GM10266 (cell line): ENCODE measurements around the gene PLA2G4E.

Source experiments
- DNase-seq: peaks from one replicate; pipeline ENCODE4 v3.0.0; 2012; ENCODE audit errors: extremely low spot score
- CTCF ChIP-seq: IDR thresholded peaks from 2 replicates; pipeline ENCODE4 v1.5.1; 2012; ENCODE audit warnings: mild to moderate bottlenecking, low read depth; ENCODE audit not compliant: control insufficient read depth, insufficient read depth; ENCODE audit errors: missing control alignments

Gene PLA2G4E

GRCh38 chr15:41968701-41969100 is 52.1 kb downstream of the PLA2G4E start:
- no peak for TF ChIP-seq CTCF
- DNase-seq, result no peak

GRCh38 chr15:41967506-41968206 is 53.2 kb downstream of the PLA2G4E start:
- DNase-seq, result peak; percentile 70
- no peak for TF ChIP-seq CTCF

DNA sequence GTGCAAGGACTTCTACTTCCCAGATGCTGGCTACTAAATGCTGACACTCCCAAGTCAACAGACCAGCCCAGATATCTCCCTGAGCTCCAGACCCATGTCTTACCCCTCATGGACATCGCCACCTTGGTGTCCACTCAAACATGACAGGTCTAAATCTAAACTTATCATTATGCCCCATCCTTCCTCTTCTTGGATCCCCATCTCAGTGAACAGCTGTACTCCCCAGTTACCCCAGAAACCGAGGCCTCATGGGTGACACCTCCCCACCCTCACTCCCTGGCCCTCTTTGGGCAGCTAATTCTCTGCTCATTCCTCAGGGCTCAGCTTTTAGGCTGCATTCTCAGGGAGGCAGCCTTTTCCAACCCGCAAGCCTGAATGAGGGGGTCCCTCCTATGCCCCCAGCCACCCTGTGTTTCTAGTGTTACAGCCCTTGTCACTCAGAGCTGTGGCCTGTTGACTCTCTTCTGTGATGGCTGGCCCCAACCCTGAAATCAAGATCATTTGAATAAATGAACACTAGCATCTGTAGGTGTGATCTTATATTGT is 53.8 kb downstream of the PLA2G4E start:
- no peak for TF ChIP-seq CTCF
- peak; percentile 46 for DNase-seq

- no peak for TF ChIP-seq CTCF
- no peak for DNase-seq
Measured at GRCh38 chr15:41966414-41966812, 54.4 kb downstream of the PLA2G4E start.

DNA sequence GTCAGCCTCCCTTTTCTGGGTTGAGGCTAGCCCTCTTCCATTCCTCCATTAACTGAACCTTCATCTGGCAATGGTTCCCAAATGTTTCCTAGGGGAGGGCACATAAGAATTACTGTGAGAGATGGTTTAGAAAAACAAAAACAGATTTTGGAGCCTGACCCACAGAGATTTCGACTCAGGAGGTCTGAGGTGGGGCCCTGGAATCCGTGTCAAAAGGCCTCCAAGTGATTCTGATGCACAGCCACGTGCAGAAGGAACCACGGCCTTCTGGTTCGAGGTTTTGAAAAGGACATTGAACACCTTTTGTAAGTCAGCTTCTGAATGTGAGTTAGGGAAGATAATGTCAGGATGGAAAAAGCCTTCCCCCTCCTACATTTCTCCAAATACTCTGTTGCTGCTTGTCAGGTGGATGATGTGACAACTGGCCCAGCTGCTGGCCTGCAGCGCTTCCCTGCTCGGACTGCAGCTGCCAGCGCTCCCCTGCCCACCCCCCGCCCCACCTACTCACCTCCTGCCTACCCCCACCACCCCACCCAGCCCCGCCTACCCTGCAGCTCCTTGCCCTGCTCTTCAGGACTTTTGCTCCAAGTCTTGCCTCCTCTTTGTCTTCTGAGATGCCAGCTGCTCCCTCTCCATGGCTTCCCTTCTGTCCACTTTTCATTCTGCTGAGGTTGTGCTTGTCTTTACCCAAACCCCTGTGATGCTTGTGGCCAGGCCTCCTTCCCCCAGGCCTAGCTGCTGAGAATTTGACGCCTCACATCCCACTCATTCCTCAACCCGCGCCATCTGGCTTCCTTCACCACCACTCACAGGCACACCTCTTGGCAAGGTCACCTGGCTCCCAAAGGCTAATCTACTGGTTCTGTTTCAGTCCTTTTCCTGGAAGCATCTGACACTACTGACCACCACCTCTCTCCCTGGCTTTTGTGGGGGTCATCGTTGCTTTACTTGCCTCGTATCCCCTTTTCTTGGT is 55.1 kb downstream of the PLA2G4E start:
- no peak for TF ChIP-seq CTCF
- no peak for DNase-seq

- no peak for DNase-seq
- TF ChIP-seq CTCF, result no peak
Measured at GRCh38 chr15:41961595-41962202, 59.1 kb downstream of the PLA2G4E start.
